Stimulated activated naive CD8-positive, alpha-beta T cell treated with anti-CD3 and anti-CD28 coated beads, Interleukin-15, Interleukin-2, amounts not matched to agents 100 ng/mL and 50 ng/mL, for 24 hours (primary cell): Measurements from ENCODE around the gene SETD1B.
"Not testable (repeated sequence)": the region's sequence is repeated elsewhere in the genome, so short reads cannot be mapped to it uniquely, and the experiment has no call there.

Experiments used
- H3K27ac Mint-ChIP-seq: one replicate; pipeline ENCODE4 v1.8.0; 2021; ENCODE audit warnings: mild to moderate bottlenecking, mixed read lengths
- H3K27me3 Mint-ChIP-seq: one replicate; pipeline ENCODE4 v1.8.0; 2021; ENCODE audit warnings: mixed read lengths
- H3K36me3 Mint-ChIP-seq: one replicate; pipeline ENCODE4 v1.8.0; 2021; ENCODE audit warnings: low read depth, mixed read lengths
- H3K4me1 Mint-ChIP-seq: one replicate; pipeline ENCODE4 v1.8.0; 2021; ENCODE audit warnings: low read depth, mixed read lengths
- H3K4me3 Mint-ChIP-seq: one replicate; pipeline ENCODE4 v1.8.0; 2021; ENCODE audit warnings: mild to moderate bottlenecking, mixed read lengths
- H3K9me3 Mint-ChIP-seq: one replicate; pipeline ENCODE4 v1.8.0; 2021; ENCODE audit warnings: mixed read lengths

The SETD1B gene

GRCh38 chr12:121803861-121804416 is at the start of gene SETD1B:
TSS of gene SETD1B (plus strand) at chr12:121804009. CDS start at chr12:121804738, 729 bp downstream.
- no peaks in the 10 kb centered on the region for H3K27me3 Mint-ChIP-seq
- no peaks in the 10 kb centered on the region for H3K9me3 Mint-ChIP-seq
- H3K27ac Mint-ChIP-seq: peak within 1 kb of the TSS; percentile 98
- peak within 1 kb of the TSS; percentile 90 for H3K4me3 Mint-ChIP-seq
- peaks cover 23% of the 10 kb centered on the region for H3K36me3 Mint-ChIP-seq
- H3K4me1 Mint-ChIP-seq: peaks cover 36% of the 10 kb centered on the region

- H3K4me1 Mint-ChIP-seq: peaks cover 12% of the 10 kb centered on the region
- no peaks in the 10 kb centered on the region for H3K27me3 Mint-ChIP-seq
- no peak overlapping the region for H3K27ac Mint-ChIP-seq
- H3K36me3 Mint-ChIP-seq: peaks cover 9% of the 10 kb centered on the region
- H3K9me3 Mint-ChIP-seq: no peaks in the 10 kb centered on the region
- H3K4me3 Mint-ChIP-seq: no peak overlapping the region
Observed at GRCh38 chr12:121754836-121755235, 49.0 kb upstream of the SETD1B start.

- Mint-ChIP-seq H3K9me3 (no peaks in the 10 kb centered on the region), H3K36me3 (peaks cover 5% of the 10 kb centered on the region), H3K27me3 (no peaks in the 10 kb centered on the region), H3K27ac (peak overlapping the region; percentile 3), H3K4me1 (peaks cover 12% of the 10 kb centered on the region), H3K4me3 (no peak overlapping the region)
Observed at GRCh38 chr12:121755591-121755990, 48.2 kb upstream of the SETD1B start.

- not testable (repeated sequence) for H3K36me3 Mint-ChIP-seq, H3K27me3 Mint-ChIP-seq, H3K9me3 Mint-ChIP-seq, H3K4me3 Mint-ChIP-seq, H3K27ac Mint-ChIP-seq
- H3K4me1 Mint-ChIP-seq: peaks cover 12% of the 10 kb centered on the region
Observed at GRCh38 chr12:121758536-121758935, 45.3 kb upstream of the SETD1B start.

GRCh38 chr12:121762269-121762668 is 41.5 kb upstream of the SETD1B start:
- no peaks in the 10 kb centered on the region for H3K9me3 Mint-ChIP-seq
- H3K4me1 Mint-ChIP-seq: no peaks in the 10 kb centered on the region
- no peaks in the 10 kb centered on the region for H3K36me3 Mint-ChIP-seq
- no peaks in the 10 kb centered on the region for H3K27me3 Mint-ChIP-seq
- H3K27ac Mint-ChIP-seq: peak overlapping the region; percentile 26
- H3K4me3 Mint-ChIP-seq: no peak overlapping the region

GRCh38 chr12:121764808-121765207 is 39.0 kb upstream of the SETD1B start:
- no peak overlapping the region for H3K4me3 Mint-ChIP-seq
- H3K9me3 Mint-ChIP-seq: no peaks in the 10 kb centered on the region
- no peaks in the 10 kb centered on the region for H3K36me3 Mint-ChIP-seq
- H3K27ac Mint-ChIP-seq: no peak overlapping the region
- no peaks in the 10 kb centered on the region for H3K27me3 Mint-ChIP-seq
- H3K4me1 Mint-ChIP-seq: no peaks in the 10 kb centered on the region

- no peaks in the 10 kb centered on the region for H3K4me1 Mint-ChIP-seq
- H3K27ac Mint-ChIP-seq: no peak overlapping the region
- no peak overlapping the region for H3K4me3 Mint-ChIP-seq
- H3K27me3 Mint-ChIP-seq: no peaks in the 10 kb centered on the region
- H3K36me3 Mint-ChIP-seq: no peaks in the 10 kb centered on the region
- no peaks in the 10 kb centered on the region for H3K9me3 Mint-ChIP-seq
Observed at GRCh38 chr12:121765573-121765972, 38.2 kb upstream of the SETD1B start.

GRCh38 chr12:121766290-121767039 is 37.3 kb upstream of the SETD1B start:
- H3K36me3 Mint-ChIP-seq: no peaks in the 10 kb centered on the region

GRCh38 chr12:121767525-121768016 is 36.2 kb upstream of the SETD1B start:
- no peak overlapping the region for H3K27ac Mint-ChIP-seq
- no peak overlapping the region for H3K4me3 Mint-ChIP-seq
- no peaks in the 10 kb centered on the region for H3K4me1 Mint-ChIP-seq

More at GRCh38 chr12:121766290-121767039, 37.3 kb upstream of the SETD1B start:
- H3K9me3 Mint-ChIP-seq: no peaks in the 10 kb centered on the region
- no peak overlapping the region for H3K4me3 Mint-ChIP-seq
- H3K27me3 Mint-ChIP-seq: no peaks in the 10 kb centered on the region
- H3K27ac Mint-ChIP-seq: no peak overlapping the region
- H3K4me1 Mint-ChIP-seq: no peaks in the 10 kb centered on the region

GRCh38 chr12:121769297-121769830 is 34.4 kb upstream of the SETD1B start:
- peaks cover 6% of the 10 kb centered on the region for H3K4me1 Mint-ChIP-seq
- no peak overlapping the region for H3K4me3 Mint-ChIP-seq
- H3K9me3 Mint-ChIP-seq: no peaks in the 10 kb centered on the region
- no peaks in the 10 kb centered on the region for H3K27me3 Mint-ChIP-seq
- H3K36me3 Mint-ChIP-seq: no peaks in the 10 kb centered on the region
- no peak overlapping the region for H3K27ac Mint-ChIP-seq

More at GRCh38 chr12:121767525-121768016, 36.2 kb upstream of the SETD1B start:
- no peaks in the 10 kb centered on the region for H3K9me3 Mint-ChIP-seq
- H3K36me3 Mint-ChIP-seq: no peaks in the 10 kb centered on the region
- no peaks in the 10 kb centered on the region for H3K27me3 Mint-ChIP-seq

GRCh38 chr12:121769831-121770301 is 33.9 kb upstream of the SETD1B start:
- Mint-ChIP-seq H3K27ac (no peak overlapping the region), H3K4me3 (no peak overlapping the region), H3K36me3 (no peaks in the 10 kb centered on the region), H3K4me1 (peaks cover 6% of the 10 kb centered on the region), H3K27me3 (no peaks in the 10 kb centered on the region), H3K9me3 (no peaks in the 10 kb centered on the region)

GRCh38 chr12:121770388-121770787 is 33.4 kb upstream of the SETD1B start:
- H3K4me1 Mint-ChIP-seq: peaks cover 7% of the 10 kb centered on the region
- no peak overlapping the region for H3K27ac Mint-ChIP-seq
- no peak overlapping the region for H3K4me3 Mint-ChIP-seq

GRCh38 chr12:121770813-121771625 is 32.8 kb upstream of the SETD1B start:
- H3K4me3 Mint-ChIP-seq: no peak overlapping the region
- no peak overlapping the region for H3K27ac Mint-ChIP-seq
- peaks cover 9% of the 10 kb centered on the region for H3K4me1 Mint-ChIP-seq
- no peaks in the 10 kb centered on the region for H3K9me3 Mint-ChIP-seq
- H3K36me3 Mint-ChIP-seq: no peaks in the 10 kb centered on the region
- H3K27me3 Mint-ChIP-seq: no peaks in the 10 kb centered on the region

More at GRCh38 chr12:121770388-121770787, 33.4 kb upstream of the SETD1B start:
- no peaks in the 10 kb centered on the region for H3K36me3 Mint-ChIP-seq
- no peaks in the 10 kb centered on the region for H3K27me3 Mint-ChIP-seq
- H3K9me3 Mint-ChIP-seq: no peaks in the 10 kb centered on the region

GRCh38 chr12:121773011-121773777 is 30.6 kb upstream of the SETD1B start:
- H3K4me3 Mint-ChIP-seq: no peak overlapping the region
- H3K27me3 Mint-ChIP-seq: no peaks in the 10 kb centered on the region
- peak overlapping the region; percentile 26 for H3K27ac Mint-ChIP-seq
- peaks cover 11% of the 10 kb centered on the region for H3K4me1 Mint-ChIP-seq
- H3K9me3 Mint-ChIP-seq: no peaks in the 10 kb centered on the region
- no peaks in the 10 kb centered on the region for H3K36me3 Mint-ChIP-seq
